GM04504 (cell line): Measurements from ENCODE around the gene SH3D19.
A peak's percentile ranks its signal among the peaks of the same experiment; 100 is the strongest.

Experiments
- DNase-seq: peaks from one replicate; pipeline ENCODE4 v3.0.0-alpha.2; 2012; ENCODE audit warnings: low read depth

SH3D19 gene

DNA sequence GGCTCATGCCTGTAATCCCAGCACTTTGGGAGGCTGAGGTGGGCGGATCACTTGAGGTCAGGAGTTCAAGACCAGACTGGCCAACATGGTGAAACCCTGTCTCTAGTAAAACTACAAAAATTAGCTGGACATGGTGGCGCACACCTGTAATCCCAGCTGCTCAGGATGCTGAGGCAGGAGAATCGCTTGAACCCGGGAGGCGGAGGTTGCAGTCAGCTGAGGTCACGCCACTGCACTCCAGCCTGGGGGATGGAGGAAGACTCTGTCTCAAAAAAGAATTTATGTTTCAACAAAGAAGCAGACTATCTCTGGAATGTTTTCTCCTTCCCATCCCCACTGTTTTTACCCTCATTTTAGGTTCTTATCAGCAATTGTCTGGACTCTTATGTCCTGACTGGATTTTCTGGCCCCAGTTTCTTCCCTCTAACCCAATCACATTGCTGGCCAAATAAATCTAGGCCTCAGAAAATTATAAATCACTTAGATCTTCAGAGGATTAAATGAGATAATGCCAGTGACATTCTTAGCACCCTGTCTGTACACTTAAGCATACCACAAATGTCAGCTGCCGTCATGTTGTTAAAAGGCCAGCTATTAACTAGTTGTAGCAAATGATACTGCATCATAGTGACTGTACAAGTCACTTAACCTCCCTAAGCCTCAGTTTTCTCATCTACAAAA, 93.3 kb downstream of the SH3D19 start:
- DNase-seq, result no peak

DNA sequence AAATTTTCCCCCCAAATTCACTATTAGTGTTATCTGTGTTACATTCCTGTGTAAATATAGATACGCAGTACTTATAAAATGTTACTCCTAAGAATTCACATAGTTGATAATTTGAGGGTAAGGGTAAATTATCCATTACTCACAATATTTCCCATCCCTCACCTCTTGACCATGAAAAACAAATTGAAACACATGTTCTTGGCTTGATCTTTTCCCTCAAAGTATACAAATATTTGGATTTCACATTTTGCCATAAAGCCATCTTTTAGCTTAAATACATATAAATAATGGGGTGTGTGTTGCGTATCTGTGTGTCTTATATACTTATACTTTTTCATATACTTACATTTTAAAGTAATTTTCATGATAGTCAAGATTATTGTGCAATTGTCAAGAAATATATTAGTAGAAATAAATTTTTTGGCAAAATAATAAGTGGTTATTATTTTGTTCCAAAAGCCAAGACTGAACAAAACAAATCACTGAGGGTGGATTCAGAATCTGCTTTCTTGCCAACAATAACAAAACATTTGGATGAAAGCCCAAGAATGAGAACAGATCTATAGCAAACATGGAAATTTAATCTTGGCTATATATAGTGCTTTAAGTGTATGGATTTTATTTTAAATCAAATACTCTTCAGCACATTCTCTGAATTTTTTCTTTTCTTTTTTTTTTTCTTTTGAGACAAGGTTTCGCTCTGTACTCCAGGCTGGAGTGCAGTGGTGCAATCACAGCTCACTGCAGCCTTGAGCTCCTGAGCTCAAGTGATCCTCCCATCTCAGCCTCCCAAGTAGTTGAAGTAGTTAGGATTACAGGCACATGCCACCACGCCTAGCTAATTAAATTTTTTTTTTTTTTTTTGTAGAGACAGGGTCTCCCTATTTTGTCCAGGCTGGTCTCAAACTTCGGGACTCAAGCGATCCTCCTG, 97.0 kb downstream of the SH3D19 start:
- DNase-seq, result no peak

DNA sequence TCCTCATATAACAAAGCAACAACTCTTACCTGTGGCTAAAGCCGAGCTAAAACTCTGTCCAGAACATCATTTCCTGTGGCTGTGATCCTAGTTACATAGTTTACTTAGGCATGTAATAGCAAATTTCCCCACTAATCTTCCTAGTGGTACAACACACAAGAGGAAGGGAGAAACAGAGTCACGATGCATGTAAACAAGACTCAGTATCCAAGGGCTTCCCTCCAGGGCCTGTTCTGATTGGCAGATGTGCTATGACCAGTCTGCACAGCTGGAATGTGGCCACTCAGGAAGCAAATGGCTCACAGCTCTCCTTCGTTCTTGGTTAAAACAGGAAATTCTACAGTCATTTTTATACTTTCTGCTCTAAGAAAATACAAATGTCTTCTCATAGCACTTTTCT, 97.7 kb downstream of the SH3D19 start:
- peak; percentile 60 for DNase-seq

DNA sequence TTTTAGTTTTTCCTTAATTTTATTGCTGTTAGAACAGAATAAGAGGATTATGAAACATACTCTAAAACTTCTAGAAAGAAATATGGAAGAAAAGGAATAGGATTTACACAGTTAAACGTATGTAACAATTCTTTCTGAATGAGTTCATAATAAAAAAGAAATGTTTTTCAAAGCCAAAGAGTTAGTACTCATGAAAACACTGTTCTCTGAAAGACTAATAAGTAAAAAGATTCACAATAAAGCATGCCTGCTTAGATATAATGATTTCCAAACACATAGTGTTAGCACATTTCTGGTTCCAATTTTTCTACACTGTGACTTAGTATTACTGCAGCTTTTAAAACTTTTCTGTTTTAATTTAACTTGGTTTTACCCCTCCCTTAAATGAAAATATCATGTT, 98.2 kb downstream of the SH3D19 start:
- no peak for DNase-seq

DNA sequence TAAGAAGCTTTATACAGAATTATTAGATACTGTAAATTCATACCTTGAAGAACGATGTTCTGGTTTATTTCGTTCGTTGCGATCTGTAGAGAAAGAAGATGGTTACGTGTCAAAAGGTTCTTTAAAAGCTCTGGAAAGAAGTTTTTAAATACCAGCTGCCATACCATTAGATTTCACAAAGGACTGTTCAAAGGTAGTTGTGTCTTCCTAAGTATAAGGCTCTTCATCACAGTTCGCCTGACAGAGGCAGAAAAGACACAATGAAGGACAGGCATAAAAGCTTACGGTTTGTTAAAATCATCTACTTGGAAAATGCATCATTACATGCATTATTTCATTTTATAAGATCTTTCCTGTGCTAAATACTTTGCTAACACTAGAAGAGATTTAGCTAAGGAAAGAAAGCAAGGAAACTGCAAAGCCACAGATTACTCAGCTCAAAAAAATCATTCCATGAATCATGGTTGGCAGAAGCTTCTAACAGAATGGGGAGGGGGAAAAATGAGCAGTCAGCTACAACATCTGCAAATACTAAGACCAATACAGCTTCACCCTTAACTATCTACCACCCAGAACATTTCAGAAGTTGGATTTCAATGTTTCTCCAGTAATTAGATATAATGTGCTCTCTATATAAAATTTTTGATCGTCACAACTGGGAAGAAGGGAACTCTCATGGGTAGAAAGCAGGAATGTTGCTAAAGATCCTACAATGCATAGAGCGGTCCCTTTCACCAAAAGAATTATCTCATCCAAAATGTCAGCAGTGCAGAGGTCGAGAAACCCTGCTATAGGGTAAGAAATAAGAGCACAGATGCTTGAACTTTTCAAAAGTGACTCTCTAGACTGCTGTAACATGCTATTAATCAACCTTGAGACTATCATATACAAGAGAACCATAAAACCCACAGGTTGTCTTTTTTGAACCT, 99.1 kb downstream of the SH3D19 start:
- DNase-seq, result peak; percentile 64

DNA sequence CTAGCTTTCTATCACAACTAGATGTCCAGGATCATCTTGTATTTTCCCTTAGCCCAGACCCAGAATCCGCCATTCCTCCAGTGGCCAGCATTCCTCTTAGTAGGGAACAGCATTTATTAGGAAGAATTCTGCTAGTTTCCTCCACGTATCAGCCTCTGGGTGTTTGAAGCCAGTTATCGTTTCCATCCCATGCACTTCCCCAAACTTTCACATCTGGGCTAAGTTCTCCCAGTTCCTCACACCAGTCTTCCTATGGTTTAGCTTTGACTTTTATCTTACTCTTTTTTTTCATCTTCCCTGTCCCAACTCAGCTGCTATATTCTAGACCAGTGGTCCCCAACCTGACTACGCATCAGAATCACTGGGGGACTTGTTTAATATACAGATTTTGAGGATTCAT, 101.9 kb downstream of the SH3D19 start:
- DNase-seq, result no peak

DNA sequence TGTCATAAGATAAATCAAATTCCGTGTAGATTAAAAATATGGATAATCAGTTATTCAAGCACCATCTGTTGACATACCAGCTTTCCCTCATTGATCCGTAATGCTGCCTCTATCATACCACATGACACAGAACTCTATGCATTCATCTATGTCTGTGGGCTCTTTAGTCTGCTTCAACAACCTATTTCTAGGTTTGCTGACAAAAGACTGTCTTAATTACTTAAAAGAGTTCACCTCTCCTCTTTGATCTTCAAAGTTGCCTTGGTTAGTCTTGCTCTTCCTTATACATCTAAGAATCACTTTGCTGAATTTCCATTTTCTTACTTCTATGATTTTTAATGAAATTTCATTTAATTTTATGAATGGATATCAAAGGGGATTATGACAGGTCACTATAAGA, 105.5 kb downstream of the SH3D19 start:
- DNase-seq, result no peak

DNA sequence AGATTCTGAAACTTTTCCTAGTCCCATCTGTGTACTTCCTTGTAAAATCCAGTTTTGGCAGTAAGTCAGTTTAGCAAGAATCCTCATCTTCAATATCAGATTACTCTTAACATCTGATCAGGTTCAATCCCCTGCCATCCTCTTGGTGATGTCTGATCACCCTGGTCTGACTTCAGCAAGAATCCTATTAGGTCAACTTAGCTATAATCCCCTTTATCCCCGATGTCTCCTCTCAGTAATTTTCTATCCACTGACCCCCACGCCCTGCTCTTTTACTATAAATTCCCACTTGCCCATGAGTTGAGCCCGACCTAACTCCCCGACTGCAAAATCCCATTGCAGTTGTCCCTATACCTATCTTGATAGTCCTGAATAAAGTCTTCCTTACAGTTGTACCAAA, 106.3 kb downstream of the SH3D19 start:
- DNase-seq, result no peak

DNA sequence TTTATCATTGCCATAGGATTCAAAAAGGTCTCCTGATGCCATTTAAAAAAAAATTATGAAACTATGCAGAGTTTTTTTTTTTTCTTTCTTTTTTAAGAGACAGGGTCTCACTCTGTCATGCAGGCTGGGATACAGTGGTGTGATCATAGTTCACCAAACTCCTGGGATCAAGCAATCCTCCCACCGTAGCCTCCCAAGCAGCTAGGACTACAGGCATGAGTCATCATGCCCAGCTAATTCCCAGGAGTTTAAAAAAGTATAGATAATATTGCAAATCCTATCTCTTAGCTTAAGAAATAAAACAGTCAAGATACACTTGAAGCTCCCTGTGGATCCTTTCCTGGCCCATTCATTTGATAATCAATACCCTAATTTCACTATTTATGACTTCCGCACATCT, 107.1 kb downstream of the SH3D19 start:
- DNase-seq, result no peak

DNA sequence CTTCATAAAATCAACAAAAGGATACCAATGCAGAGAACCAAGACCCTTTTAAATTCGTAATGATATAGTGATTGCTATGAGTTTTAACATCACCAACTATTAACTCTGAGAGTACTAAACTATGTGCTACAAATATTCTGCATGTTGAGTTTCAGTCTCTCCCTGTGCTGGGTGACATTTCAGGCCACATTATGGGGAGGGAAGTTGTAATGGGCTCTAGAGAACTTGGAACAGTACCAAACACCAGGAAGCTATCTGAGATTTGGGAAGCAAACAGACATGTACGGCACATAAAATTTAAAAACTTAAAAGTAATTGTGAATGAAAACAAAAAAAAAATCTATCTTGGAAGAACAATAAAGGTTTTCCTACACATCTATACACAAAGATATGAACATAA, 108.1 kb downstream of the SH3D19 start:
- DNase-seq, result no peak

DNA sequence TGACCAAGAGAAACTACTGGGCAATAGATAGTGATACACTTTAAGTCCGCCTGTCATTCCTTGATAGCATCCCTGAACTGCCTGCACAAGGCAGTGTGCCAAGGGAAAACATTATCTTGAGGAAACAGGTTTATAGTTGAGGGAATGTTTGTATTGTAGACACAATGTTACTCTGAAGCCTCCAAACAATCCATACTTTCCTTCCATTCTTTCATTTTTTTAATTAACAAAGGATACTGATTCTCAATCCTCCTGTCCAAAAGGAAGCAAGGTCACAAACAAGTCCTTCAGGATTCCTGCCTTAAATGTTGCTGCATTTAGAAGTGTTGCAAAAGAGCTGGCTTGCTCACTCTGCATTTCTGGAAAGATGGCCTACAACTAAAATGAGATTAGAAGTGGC, 110.1 kb downstream of the SH3D19 start:
- DNase-seq, result no peak

DNA sequence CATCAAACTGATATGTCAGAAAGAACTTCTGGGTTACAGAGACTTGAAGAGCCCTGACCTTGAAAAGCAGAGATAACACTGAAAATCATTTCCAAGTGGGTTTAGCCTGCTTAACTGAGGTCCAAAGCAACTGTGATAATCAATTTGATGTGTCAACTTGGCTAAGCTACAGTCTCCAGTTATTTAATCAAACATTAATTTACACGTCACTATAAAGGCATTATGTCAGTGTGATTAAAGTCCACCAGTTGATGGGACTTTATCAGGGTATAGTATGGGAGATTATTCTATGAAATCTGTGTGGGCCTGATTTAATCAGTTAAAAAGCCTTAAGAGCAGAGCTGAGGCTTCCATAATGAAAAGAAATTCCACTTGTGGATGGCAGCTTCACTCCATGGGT, 117.5 kb downstream of the SH3D19 start:
- DNase-seq, result no peak

DNA sequence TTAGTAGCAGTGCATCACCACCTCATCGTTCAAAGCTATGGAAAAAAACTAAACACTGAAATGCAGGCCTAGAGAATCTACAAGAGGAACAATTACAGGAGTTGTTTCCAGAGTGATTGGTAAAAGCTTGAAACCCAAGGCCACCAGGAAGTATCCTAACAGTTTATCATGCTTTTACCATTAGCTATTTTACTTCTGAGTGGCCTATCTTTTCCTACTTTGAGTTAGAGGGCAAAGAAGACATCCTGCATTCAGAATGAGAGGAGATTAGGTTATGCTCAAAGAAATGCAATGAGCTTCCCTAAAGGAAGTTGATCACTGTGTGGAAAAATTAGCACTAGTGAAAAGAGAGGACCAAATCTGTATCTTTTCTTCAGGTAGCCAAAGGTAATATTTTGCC, 118.2 kb downstream of the SH3D19 start:
- DNase-seq, result no peak

DNA sequence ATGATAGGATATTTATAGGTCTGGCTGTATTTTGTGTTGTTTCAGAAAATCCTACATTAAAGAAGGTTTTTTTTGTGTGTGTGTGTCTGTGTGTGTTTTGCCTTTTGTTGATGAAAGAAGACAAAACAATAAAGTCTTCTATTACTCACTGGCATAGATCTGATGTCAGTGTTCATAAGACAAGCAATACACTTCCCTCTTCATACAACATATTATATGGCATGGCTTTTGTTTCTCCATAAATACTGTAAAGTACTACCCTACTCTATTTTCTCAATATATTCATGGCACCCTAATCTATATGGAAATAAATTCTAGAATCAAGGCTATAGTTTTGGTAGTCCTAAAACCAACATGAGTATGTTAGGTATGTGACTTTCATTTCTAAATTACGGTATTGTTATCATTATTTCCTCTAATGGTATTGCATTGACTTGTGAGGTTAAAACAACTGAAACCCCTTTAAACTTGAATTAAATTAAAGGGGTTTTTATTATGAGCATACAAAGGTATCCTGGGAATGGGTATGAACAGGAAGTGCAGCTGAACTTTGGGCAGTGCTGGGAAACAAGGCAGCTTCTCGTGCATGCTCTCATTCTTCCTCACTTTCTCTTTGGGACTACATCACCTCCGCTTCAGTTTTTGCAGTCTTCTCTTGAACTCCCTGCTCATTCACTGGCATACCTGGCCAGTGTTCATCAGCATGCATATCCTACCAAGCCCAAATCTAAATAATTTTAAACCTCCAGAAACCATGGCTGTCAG, 119.0 kb downstream of the SH3D19 start:
- no peak for DNase-seq

DNA sequence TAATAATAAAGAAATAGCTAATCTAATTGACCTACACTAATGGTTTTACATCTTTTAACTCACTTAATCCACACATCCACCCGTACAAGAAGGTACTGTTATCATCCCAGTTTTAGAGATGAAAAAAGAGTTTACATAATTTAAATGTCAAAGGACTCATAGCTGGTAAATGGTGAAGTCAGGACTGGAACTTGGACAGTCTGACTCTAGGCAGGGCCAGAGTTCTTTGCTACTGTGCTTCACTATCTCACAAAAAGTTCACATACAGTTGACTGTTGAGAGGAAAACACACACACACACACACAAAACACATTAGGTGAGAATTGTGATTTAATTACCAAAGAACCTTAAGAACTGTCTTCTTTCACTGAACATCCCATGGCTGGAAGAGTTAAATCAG, 119.7 kb downstream of the SH3D19 start:
- no peak for DNase-seq

DNA sequence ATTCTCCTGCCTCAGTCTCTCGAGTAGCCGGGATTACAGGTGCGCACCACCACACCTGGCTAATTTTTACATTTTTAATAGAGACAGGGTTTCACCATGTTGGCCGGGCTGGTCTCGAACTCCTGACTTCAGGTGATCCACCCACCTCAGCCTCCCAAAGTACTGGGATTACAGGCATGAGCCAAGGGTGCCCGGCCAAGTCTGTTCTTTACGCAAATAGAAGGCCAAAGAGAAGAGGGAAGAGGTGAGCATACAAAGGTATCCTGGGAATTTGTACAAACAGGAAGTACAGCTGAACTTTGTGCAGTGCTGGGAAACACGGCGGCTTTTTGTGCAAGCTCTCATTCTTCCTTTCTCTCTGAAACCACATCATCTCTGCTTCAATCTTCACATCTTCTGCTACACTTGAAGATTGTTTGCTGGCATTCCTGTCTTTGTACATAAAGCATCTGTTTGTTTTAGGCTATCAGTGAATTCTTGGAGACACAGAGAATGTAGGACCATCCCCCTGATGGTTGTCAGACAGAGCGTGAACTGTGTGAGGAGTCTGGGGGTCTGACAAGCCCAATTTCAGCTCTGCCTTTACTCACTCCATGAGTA, 120.4 kb downstream of the SH3D19 start:
- DNase-seq, result no peak

DNA sequence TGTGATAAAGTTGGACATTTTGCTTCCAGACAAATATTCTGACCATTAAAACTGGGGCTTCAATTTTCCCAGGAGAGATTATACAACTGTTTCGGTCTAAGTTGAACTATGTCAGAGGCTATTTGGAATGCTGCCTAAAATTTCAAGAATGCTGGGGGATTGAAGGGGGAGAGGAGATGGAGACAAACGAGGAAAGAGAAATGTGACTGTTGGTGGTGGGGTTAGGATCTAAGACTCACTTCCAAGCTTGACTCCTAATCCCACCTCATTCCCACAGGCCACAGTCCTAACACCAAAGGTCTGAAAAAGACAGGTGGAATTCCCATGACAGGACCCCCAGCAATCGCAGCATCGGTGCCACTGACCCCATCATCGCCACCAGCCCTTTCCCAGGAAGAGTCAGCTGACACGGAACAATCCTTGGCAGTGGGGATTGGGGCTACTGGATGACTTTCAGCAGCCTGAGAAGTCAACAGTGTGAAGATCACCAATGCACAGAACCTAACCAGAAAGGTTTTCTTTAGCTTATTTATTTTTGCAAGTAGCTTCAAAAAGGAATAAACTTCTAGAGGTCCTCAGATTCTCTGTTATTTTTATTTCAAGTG, 122.5 kb downstream of the SH3D19 start:
- DNase-seq, result no peak

DNA sequence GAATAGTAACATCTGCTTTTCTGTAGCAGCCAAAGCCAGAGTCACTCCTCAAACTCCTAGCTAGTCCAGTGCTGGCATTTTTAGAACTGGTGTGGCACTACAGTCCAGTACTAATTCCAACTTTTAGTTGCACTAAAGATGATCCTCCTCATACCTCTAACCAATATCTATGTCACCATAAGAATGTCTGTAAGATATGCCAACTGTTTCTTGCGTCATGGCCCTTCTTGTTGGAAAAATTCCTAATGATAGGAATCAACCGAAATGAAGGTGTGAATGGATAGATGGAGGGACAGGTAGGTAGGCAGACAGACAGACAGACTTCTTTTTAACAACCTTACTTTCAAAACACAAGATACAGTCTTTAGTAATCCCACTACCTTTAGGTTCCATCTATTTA, 123.0 kb downstream of the SH3D19 start:
- no peak for DNase-seq

DNA sequence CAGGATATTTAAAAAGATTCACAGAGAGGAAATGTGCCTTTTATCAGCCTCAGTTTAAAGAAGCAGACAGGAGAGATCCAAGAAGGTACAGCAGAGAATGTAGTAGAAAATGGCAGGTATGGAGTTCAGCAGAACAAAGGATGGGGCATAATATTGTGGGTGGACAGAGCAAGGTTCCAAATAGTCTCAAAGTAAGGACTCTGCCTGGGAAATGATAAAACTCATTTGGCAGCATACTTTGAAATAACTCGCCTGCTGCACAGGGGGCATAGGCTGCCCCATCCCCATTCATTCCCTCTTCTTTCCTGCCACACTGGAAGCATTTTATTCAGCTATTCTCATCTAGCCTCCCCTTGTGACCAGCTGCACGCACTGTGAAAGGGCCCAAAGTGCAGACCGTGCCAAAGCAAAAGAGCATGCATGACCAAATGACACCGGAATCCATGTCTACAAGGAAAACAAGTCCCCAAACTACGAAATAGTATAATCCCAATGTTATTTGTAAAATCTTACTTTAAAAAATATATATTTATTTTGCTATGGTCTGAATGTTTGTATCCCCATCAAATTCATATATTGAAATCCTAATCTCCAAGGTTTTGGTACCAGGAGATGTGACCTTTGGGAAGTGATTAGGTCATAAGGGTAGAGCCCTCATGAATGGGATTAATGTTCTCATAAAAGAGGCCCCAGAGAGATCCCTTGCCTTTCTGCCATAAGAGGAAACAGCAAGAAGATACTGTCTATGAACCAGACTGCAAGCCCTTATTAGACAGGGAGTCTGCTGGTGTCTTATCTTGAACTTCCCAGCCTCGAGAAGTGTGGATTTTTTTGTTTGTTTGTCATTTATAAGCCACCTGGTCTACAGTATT, 125.8 kb downstream of the SH3D19 start:
- no peak for DNase-seq

DNA sequence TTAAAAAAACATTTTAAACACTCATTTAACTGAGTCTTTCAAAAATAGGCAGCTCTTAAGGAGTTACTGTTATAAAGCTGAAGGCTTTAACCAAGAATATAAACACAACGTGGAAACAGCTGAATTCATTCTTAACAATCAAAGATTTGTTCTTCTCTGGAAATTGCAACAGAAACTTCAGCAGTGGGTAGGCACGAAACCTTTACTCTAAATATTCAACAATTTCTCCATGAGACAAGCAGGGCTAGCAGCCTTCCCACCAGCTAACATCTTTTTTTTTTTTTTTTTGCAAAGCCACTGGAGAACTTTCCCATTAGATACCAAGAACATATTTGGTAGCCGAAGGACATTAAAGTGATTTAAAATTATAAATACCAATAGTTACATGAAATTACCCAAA, 126.7 kb downstream of the SH3D19 start:
- no peak for DNase-seq
